Fibroblast of the conjunctiva (primary cell): Measurements from ENCODE around the gene FAM76A.
"Not testable (repeated sequence)": the region's sequence is repeated elsewhere in the genome, so short reads cannot be mapped to it uniquely, and the experiment has no call there.

Experiments
- DNase-seq: peaks from one replicate; pipeline ENCODE4 v3.0.0-alpha.2; 2010; ENCODE audit warnings: low read depth

Gene FAM76A

GRCh38 chr1:27725374-27726172 is at the start of gene FAM76A:
FAM76A (plus strand) TSS chr1:27725961; CDS start chr1:27726081, 120 bp downstream.
- peak; percentile 99 for DNase-seq

DNA sequence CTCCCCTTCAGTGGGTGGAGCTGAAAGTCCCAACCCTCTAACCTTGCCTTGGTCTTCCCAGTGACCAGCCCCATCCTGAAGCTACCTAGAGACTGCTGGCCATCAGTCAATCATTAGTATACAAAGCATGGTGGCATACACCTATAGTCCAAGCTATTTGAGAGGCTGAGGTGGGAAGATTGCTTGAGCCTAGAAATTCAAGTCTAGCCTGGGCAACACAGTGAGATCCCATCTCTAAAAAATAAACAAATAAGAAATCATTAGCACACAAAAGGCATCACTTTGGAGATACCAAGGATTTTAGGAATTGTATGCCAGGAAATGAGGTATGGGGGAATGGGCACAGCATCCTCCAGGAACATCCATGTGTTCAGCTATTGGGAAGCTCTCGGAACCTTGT is 49.4 kb upstream of the FAM76A start:
- no peak for DNase-seq

DNA sequence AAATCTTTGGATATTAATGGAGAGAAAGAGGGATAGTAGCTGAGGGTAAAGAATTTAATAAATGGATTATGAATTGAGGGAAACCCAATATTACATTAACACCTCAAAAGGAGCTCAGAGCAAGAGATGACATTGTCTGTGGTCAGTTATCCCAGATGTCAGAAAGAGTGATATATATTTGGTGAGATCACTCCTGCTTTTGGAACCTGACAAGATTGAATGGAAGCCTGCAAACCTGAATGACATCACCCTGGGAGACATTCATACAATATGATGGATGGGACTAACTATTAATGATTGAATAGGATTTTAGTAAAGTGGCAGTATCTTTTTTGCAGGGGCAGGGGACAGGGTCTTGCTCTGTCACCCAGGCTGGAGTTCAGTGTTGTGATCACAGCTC is 47.0 kb upstream of the FAM76A start:
- no peak for DNase-seq

GRCh38 chr1:27680225-27680791 is 45.5 kb upstream of the FAM76A start:
- DNase-seq = not testable (repeated sequence)

DNA sequence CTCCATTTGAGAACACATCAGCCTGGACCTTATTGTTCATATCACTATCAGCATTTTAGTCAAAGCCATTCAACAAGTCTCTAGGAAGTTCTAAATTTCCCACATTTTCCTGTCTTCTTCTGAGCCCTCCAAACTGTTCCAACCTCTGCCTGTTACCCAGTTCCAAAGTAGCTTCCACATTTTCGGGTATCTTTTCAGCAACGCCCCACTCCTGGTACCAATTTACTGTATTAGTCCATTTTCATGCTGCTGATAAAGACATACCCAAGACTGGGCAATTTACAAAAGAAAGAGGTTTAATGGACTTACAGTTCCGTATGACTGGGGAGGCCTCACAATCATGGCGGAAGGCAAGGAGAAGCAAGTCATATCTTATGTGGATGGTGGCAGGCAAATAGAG is 44.2 kb upstream of the FAM76A start:
- DNase-seq = not testable (repeated sequence)

- DNase-seq = no peak
Observed at GRCh38 chr1:27682351-27682944, 43.3 kb upstream of the FAM76A start.

DNA sequence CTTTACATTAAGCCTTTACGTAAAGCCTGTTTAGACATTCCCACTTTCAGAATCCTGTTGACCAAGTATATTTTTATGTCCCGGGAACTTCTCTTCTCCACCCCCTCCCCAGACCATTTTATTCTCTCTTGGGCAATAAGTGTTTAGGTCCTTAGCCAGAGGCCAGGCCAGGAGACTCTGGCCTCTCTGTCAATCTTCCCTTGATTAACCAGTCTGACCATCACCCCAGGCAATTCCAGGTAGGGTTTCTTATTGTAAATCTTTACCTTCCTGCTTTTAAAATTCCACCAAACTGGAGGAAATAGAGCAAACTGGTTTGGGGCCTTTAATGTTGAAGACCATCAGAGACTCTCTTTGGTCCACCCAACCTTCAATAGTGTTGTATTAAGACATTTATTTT is 41.6 kb upstream of the FAM76A start:
- no peak for DNase-seq

DNA sequence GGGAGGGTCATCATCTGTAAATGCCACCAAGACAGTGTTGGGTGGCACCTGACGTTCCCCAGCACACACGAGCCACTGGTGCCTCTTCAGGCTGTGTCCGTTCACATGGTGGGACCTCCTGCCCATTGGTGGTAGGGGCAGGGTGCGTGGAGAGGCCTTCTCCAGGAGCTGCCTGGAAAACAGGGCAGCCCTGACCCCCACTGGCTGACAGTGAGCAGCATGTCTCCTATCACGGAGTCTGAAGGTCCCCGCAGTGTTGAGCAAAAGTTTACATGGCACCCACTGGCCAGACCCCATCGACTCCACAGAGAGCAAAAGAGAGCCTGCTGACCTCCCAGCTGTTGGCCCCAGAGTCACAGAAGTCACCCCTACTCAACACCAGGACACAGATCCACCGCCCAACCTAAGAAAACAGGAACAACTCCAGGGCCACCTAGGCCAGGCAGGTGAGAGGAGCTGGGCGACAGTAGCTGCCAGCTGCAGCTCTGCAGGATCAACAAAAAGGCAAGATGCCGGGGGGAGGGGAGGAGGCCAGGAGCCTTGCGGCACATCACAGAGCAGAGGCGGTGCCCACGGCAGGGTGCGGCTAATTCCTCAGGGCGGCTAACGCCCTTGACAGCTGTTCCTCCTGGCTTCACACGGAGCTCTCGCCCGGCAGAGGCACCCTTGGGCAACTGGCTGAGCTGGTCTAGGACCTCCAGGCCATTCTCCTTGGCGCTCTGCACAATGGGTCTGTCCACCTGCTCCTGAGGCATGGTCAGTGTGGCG is 39.4 kb upstream of the FAM76A start:
- DNase-seq = no peak

DNA sequence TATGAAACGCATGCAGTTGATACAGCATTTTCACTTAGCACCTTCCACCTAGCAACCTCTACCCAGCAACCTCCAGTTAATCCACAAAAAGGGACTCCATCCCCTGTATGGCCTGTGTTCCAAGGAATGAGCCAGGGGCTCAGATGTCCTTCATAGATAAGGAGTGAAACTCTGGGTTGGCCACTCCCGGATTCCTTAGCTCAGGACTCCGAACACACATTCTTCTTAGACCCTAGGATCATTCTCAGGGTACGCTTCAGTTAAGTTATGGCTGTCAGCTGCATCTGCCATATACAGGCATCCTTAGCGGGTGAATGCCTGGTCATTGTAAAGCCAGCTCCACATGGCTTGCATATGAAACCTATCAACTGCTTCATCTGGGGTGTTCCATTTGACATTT is 37.9 kb upstream of the FAM76A start:
- DNase-seq = no peak

DNA sequence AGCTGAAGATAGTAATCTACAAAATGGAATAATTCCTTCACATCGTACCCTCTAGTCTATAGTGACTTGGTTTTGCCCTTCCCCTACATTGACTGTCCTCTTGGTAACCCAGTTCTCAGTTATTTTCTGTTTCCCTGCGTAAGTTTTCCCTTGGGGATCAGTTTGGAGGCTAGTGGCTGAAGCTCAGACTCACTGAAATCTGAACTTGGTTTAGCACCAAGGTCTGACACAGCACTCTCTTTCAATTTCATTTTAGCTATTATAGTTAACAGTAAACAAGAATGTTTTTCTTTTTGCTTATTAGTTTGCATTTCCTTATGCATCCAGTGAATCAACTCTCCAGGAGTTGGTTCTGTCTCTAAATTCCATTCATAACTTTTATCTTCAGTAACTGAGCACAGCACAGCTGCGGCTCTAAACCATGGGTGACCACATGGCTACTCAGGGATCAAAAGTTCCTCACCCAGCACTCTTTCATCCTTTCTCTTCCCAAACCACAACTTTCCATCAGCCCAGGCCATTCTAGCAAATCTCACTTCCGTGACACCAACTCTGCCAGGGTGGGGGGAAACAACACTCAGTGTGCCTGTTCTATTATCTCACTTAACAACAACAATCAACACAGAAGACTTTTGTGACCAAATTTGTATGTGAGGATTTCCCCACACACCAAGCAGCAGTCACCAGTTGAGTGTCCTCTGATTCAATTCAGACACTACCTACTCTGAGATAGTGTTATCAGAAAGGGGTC is 36.2 kb upstream of the FAM76A start:
- DNase-seq = no peak

- DNase-seq = no peak
Observed at GRCh38 chr1:27690183-27690582, 35.6 kb upstream of the FAM76A start.

- DNase-seq = not testable (repeated sequence)
Observed at GRCh38 chr1:27696835-27697234, 28.9 kb upstream of the FAM76A start.

DNA sequence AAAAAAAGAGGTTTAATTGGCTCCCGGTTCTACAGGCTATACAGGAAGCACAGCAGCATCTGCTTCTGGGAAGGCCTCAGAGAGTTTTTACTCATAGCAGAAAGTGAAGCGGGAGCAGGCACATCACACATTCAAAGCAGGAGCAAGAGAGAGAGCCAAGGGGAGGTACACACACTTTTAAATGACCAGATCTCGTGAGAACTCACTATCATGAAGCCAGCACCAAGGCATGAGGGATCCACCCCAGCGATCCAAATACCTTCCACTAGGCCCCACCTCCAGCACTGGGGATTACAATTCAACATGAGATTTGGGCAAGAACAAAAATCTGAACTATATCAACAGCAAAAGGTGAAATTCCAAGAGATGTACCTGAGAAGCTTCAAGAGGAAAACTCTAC is 20.8 kb upstream of the FAM76A start:
- no peak for DNase-seq

DNA sequence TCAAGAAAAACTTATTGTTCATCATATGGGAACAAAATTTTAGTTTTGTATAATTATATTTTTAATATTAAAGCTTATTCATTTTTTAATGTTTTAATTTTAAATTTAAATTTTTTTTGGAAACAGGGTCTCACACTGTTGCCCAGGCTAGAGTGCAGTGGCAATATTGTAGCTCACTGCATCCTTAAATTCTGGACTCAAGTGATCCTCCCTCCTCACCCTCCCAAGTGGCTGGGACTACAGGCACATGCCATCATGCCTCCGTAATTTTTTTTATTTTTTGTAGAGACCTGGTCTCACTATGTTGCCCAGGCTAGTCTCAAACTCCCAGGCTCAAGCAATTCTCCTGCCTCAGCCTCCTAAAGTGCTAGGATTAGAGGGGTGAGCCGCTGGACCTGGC is 20.2 kb upstream of the FAM76A start:
- DNase-seq = no peak

- no peak for DNase-seq
Observed at GRCh38 chr1:27710574-27710973, 15.2 kb upstream of the FAM76A start.

- no peak for DNase-seq
Observed at GRCh38 chr1:27713139-27713725, 12.5 kb upstream of the FAM76A start.

- DNase-seq = no peak
Observed at GRCh38 chr1:27713869-27714513, 11.8 kb upstream of the FAM76A start.

- no peak for DNase-seq
Observed at GRCh38 chr1:27716262-27716895, 9.4 kb upstream of the FAM76A start.

- no peak for DNase-seq
Observed at GRCh38 chr1:27719286-27720251, 6.2 kb upstream of the FAM76A start.
